ENCODE data around the gene ALDH1L1. TPM values are rescaled to one million over a fixed set of nuclear protein-coding genes. Genes with fewer than 3 reads are reported as not detected.

The ALDH1L1 gene
- total and polyA plus RNA-seq, 2 of the 13 experiments (the other 11 are each of a cell fraction or from before 2014, with no cell fraction given), result 11.2 to 28.7 TPM

DNA sequence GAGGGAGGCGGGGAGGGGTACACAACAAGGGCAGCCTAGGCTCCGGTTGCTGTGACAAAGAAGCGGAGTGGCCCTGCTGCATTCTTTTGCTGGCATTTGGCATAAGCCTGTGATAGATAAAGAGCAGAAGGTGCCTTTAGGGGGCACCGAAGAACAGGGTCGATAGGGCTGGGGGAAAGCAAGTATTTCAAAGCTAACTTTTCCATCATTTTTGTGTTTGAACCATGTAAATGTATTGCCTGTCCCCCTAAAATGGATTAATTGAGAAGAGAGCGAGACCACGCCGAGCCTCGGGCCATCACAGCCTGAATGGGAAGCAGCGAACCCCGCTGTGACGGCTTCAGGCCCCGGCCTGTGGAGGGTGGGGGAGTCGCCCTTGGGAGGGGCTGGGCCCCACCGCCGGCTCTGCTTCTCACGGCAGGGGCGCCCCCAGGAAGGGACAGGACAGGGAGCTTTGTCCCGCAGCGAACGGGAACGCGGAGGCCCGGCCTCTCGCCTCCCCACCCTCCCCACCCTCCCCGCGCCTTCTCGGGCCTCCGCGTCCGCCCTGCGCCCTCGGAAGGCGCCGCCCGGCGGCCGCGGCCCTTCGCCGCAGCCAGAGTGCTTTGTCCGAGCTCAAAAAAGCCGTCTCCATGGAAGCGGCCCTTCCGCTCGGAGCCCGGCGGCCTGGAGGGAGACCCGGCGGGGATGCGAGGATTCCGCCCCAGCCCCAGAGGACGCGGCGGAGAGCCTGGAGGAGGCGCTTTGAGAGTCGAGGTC is 32.4 kb upstream of the ALDH1L1 start (continued):
- TF ChIP-seq, protein P1, sequence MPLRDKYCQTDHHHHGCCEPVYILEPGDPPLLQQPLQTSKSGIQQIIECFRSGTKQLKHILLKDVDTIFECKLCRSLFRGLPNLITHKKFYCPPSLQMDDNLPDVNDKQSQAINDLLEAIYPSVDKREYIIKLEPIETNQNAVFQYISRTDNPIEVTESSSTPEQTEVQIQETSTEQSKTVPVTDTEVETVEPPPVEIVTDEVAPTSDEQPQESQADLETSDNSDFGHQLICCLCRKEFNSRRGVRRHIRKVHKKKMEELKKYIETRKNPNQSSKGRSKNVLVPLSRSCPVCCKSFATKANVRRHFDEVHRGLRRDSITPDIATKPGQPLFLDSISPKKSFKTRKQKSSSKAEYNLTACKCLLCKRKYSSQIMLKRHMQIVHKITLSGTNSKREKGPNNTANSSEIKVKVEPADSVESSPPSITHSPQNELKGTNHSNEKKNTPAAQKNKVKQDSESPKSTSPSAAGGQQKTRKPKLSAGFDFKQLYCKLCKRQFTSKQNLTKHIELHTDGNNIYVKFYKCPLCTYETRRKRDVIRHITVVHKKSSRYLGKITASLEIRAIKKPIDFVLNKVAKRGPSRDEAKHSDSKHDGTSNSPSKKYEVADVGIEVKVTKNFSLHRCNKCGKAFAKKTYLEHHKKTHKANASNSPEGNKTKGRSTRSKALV (CRISPR knock-in tag; IDR thresholded peaks at IDR 0.05), result peak; percentile 63; the same call in 1 of the 2 replicates
- no peak for TF ChIP-seq NR2F6 (IDR thresholded peaks at IDR 0.05)
- TF ChIP-seq NR2F6 (CRISPR knock-in tag; IDR thresholded peaks at IDR 0.05), result no peak
- peak; percentile 19; the same call in 1 of the 2 replicates for TF ChIP-seq SMC3 (IDR thresholded peaks at IDR 0.05; ENCODE audit: low read length)
- TF ChIP-seq ZNF282 (IDR thresholded peaks at IDR 0.05; ENCODE audit: partially characterized antibody), result no peak
- TF ChIP-seq, protein P2, sequence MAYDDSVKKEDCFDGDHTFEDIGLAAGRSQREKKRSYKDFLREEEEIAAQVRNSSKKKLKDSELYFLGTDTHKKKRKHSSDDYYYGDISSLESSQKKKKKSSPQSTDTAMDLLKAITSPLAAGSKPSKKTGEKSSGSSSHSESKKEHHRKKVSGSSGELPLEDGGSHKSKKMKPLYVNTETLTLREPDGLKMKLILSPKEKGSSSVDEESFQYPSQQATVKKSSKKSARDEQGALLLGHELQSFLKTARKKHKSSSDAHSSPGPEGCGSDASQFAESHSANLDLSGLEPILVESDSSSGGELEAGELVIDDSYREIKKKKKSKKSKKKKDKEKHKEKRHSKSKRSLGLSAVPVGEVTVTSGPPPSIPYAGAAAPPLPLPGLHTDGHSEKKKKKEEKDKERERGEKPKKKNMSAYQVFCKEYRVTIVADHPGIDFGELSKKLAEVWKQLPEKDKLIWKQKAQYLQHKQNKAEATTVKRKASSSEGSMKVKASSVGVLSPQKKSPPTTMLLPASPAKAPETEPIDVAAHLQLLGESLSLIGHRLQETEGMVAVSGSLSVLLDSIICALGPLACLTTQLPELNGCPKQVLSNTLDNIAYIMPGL (CRISPR knock-in tag; IDR thresholded peaks at IDR 0.05; ENCODE audit: borderline replicate concordance in 1 of 2, low read depth in 1 of 2), result peak; percentile 79 to 93; a peak in 3 of 4 replicates
- no peak for TF ChIP-seq MTF1 (CRISPR knock-in tag; IDR thresholded peaks at IDR 0.05)
- TF ChIP-seq NR2F1 (CRISPR knock-in tag; IDR thresholded peaks at IDR 0.05), result no peak
- no peak for TF ChIP-seq ZNF207 (IDR thresholded peaks at IDR 0.05; ENCODE audit: borderline replicate concordance)
- TF ChIP-seq ZNF326 (CRISPR knock-in tag; IDR thresholded peaks at IDR 0.05; ENCODE audit: borderline replicate concordance), result no peak
- TF ChIP-seq HOXA9 (CRISPR knock-in tag; IDR thresholded peaks at IDR 0.05; ENCODE audit: borderline replicate concordance), result no peak
- TF ChIP-seq ZNF737 (CRISPR knock-in tag; IDR thresholded peaks at IDR 0.05; ENCODE audit: borderline replicate concordance), result no peak
- no peak for TF ChIP-seq TMF1 (CRISPR knock-in tag; IDR thresholded peaks at IDR 0.05; ENCODE audit: low read depth)
- TF ChIP-seq, protein P3, sequence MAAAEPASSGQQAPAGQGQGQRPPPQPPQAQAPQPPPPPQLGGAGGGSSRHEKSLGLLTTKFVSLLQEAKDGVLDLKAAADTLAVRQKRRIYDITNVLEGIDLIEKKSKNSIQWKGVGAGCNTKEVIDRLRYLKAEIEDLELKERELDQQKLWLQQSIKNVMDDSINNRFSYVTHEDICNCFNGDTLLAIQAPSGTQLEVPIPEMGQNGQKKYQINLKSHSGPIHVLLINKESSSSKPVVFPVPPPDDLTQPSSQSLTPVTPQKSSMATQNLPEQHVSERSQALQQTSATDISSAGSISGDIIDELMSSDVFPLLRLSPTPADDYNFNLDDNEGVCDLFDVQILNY (CRISPR knock-in tag; conservative IDR thresholded peaks at IDR 0.05), result no peak
- TF ChIP-seq ZKSCAN1 (IDR thresholded peaks at IDR 0.05; ENCODE audit: low read length), result no peak
- TF ChIP-seq ZNF251 (CRISPR knock-in tag; IDR thresholded peaks at IDR 0.05), result no peak
- TF ChIP-seq REPIN1 (CRISPR knock-in tag; IDR thresholded peaks at IDR 0.05; ENCODE audit: borderline replicate concordance, low read depth), result no peak
- no peak for TF ChIP-seq ZFYVE20 (CRISPR knock-in tag; IDR thresholded peaks at IDR 0.05; ENCODE audit: borderline replicate concordance, low read depth)
- TF ChIP-seq, protein P4, sequence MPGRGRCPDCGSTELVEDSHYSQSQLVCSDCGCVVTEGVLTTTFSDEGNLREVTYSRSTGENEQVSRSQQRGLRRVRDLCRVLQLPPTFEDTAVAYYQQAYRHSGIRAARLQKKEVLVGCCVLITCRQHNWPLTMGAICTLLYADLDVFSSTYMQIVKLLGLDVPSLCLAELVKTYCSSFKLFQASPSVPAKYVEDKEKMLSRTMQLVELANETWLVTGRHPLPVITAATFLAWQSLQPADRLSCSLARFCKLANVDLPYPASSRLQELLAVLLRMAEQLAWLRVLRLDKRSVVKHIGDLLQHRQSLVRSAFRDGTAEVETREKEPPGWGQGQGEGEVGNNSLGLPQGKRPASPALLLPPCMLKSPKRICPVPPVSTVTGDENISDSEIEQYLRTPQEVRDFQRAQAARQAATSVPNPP (CRISPR knock-in tag; IDR thresholded peaks at IDR 0.05), result no peak
- peak; percentile 53; the same call in 1 of the 2 replicates for TF ChIP-seq SPEN (CRISPR knock-in tag; IDR thresholded peaks at IDR 0.05; ENCODE audit: low read depth)
- TF ChIP-seq NONO (IDR thresholded peaks at IDR 0.05), result no peak
- TF ChIP-seq NONO (CRISPR knock-in tag; conservative IDR thresholded peaks at IDR 0.05), result no peak
- 0 out of 2 replicates have a peak, but pooled peaks have one; percentile 29 for TF ChIP-seq ZNF350 (CRISPR knock-in tag; IDR thresholded peaks at IDR 0.05; ENCODE audit: borderline replicate concordance, low read depth)
- TF ChIP-seq ZFX (CRISPR knock-in tag; IDR thresholded peaks at IDR 0.05; ENCODE audit: low read depth), result peak; percentile 62
- TF ChIP-seq KDM2A (CRISPR knock-in tag; IDR thresholded peaks at IDR 0.05; ENCODE audit: borderline replicate concordance, low read depth), result peak; percentile 73; the same call in 1 of the 2 replicates

Measured in HepG2 (cell line).